ENCODE measurements around the gene SH2D3A.

Gene SH2D3A

GRCh38 chr19:6736169-6736916 is 30.9 kb downstream of the SH2D3A start:
- DNase-seq, result peak; percentile 62

- DNase-seq, result no peak
Measured at GRCh38 chr19:6735181-6735911, 31.9 kb downstream of the SH2D3A start.

GRCh38 chr19:6734096-6734696 is 33.0 kb downstream of the SH2D3A start:
- DNase-seq, result no peak

- no peak for DNase-seq
Measured at GRCh38 chr19:6733338-6734095, 33.7 kb downstream of the SH2D3A start.

GRCh38 chr19:6732803-6733337 is 34.4 kb downstream of the SH2D3A start:
- no peak for DNase-seq

GRCh38 chr19:6731822-6732221 is 35.4 kb downstream of the SH2D3A start:
- DNase-seq, result no peak

- no peak for DNase-seq
Measured at GRCh38 chr19:6730941-6731670, 36.1 kb downstream of the SH2D3A start.

- peak; percentile 57 for DNase-seq
Measured at GRCh38 chr19:6730153-6730804, 37.0 kb downstream of the SH2D3A start.

- no peak for DNase-seq
Measured at GRCh38 chr19:6729573-6730152, 37.6 kb downstream of the SH2D3A start.

GRCh38 chr19:6728346-6728745 is 38.9 kb downstream of the SH2D3A start:
- no peak for DNase-seq

- no peak for DNase-seq
Measured at GRCh38 chr19:6725513-6726231, 41.6 kb downstream of the SH2D3A start.

GRCh38 chr19:6724631-6725492 is 42.4 kb downstream of the SH2D3A start:
- no peak for DNase-seq

GRCh38 chr19:6723738-6724137 is 43.5 kb downstream of the SH2D3A start:
- DNase-seq, result no peak

GRCh38 chr19:6723108-6723618 is 44.1 kb downstream of the SH2D3A start:
- no peak for DNase-seq

- DNase-seq, result no peak
Measured at GRCh38 chr19:6721773-6722172, 45.5 kb downstream of the SH2D3A start.

- DNase-seq, result no peak
Measured at GRCh38 chr19:6721138-6721474, 46.1 kb downstream of the SH2D3A start.

- no peak for DNase-seq
Measured at GRCh38 chr19:6720369-6721137, 46.7 kb downstream of the SH2D3A start, which contains the start of gene C3. Gene C3 (minus strand): TSS chr19:6720650. CDS start chr19:6720589, 61 bp downstream.

GRCh38 chr19:6719992-6720368 is 47.3 kb downstream of the SH2D3A start:
- DNase-seq, result no peak

- no peak for DNase-seq
Measured at GRCh38 chr19:6719540-6719861, 47.7 kb downstream of the SH2D3A start.
